Fibroblast of mammary gland (primary cell): ENCODE results near the gene ACE.

Experiments used
- DNase-seq: peaks from one replicate; pipeline ENCODE4 v3.0.0-alpha.2; 2010; ENCODE audit warnings: low read depth
- H3K4me3 ChIP-seq: 2 replicates; pipeline ENCODE4 v1.5.1; 2011; ENCODE audit warnings: low read depth, mild to moderate bottlenecking, low read length, moderate library complexity; ENCODE audit not compliant: control insufficient read depth
- CTCF ChIP-seq: conservative IDR thresholded peaks from 2 replicates; pipeline ENCODE4 v1.5.1; 2011; ENCODE audit warnings: low read depth, low read length, inconsistent platforms; ENCODE audit not compliant: control insufficient read depth, insufficient read depth

ACE gene

GRCh38 chr17:63434951-63435571 is 41.8 kb upstream of the ACE start:
- DNase-seq = peak; percentile 57
- H3K4me3 ChIP-seq = no peak overlapping the region

GRCh38 chr17:63435681-63436522 is 41.0 kb upstream of the ACE start:
- no peak for TF ChIP-seq CTCF
- no peak overlapping the region for H3K4me3 ChIP-seq
- no peak for DNase-seq

More at GRCh38 chr17:63434951-63435571, 41.8 kb upstream of the ACE start:
- peak; percentile 10 for TF ChIP-seq CTCF

- H3K4me3 ChIP-seq = no peak overlapping the region
- peak; percentile 19 for TF ChIP-seq CTCF
- peak; percentile 61 for DNase-seq
Observed at GRCh38 chr17:63436523-63437110, 40.2 kb upstream of the ACE start.

- no peak for TF ChIP-seq CTCF
- DNase-seq = peak; percentile 56
- peak overlapping the region; percentile 3 for H3K4me3 ChIP-seq
Observed at GRCh38 chr17:63437287-63438091, 39.4 kb upstream of the ACE start.

DNA sequence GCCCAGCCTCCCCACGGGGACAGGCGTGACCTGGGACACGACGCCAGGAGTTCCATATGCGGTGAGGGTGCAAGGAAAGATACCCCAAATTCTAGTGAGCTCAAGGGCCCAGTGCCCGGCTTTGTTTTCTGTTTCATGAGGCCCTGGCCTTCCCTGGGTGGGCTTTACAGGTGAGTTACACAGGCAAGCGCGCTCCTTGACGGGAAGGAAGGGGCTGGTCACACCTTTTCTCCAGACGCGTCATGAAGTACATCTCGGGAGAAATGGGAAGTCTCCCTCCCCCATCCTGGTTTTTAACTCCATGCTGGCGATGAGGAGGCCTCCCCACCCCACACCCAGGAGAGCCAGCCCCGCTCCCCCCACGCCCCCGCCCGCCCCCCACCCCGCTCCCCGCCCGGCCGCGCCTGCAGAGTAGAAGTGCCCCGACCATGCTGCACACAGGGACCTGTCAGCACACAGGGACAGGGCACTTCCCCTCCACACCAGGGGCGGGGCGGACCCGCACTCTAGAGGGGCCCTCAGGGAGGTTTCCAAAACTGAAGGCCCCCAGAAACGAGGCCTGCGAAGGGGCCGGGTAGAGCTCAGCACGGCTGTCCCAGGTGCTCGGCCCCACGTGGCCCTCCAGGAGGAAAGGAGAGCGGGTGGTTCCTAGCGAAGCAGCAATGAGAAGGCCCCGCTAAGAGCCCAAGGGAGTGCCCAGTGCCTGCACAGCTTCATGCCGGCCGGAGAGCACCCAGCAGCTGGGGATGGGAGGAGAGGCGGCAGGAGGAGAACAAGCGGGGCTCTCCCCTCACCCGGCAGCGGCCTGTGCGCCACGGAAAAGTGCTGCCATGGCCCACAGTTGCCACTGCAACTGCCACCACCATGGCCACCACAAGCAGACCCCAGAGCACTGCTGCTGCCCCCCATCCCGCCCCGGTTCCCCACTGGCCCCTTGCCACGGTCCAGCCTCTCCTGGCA is 38.5 kb upstream of the ACE start:
- DNase-seq = no peak
- no peak for TF ChIP-seq CTCF
- H3K4me3 ChIP-seq = no peak overlapping the region
